ENCODE data around the gene CDKN2AIP.
"Not testable (repeated sequence)": the region's sequence is repeated elsewhere in the genome, so short reads cannot be mapped to it uniquely, and the experiment has no call there.

CDKN2AIP gene

GRCh38 chr4:183448436-183448835 lies 4.0 kb downstream of the CDKN2AIP start:
- no peak overlapping the region for H3K4me3 ChIP-seq (ENCODE audit: low read length)
- DNase-seq (ENCODE audit: low read depth): no peak
- no peak for TF ChIP-seq CTCF (conservative IDR thresholded peaks at IDR 0.05; ENCODE audit: low read length)

- no peak overlapping the region for H3K4me3 ChIP-seq (ENCODE audit: low read length)
- DNase-seq (ENCODE audit: low read depth): peak; percentile 23
- TF ChIP-seq CTCF (conservative IDR thresholded peaks at IDR 0.05; ENCODE audit: low read length): no peak
Observed at GRCh38 chr4:183449193-183449882, 4.9 kb downstream of the CDKN2AIP start.

GRCh38 chr4:183450108-183450507 lies 5.7 kb downstream of the CDKN2AIP start:
- TF ChIP-seq CTCF (conservative IDR thresholded peaks at IDR 0.05; ENCODE audit: low read length): no peak
- no peak overlapping the region for H3K4me3 ChIP-seq (ENCODE audit: low read length)
- no peak for DNase-seq (ENCODE audit: low read depth)

GRCh38 chr4:183455431-183456195 lies 11.2 kb downstream of the CDKN2AIP start:
- no peak for TF ChIP-seq CTCF (conservative IDR thresholded peaks at IDR 0.05; ENCODE audit: low read length)
- no peak overlapping the region for H3K4me3 ChIP-seq (ENCODE audit: low read length)
- DNase-seq (ENCODE audit: low read depth): no peak

GRCh38 chr4:183458005-183458404 lies 13.6 kb downstream of the CDKN2AIP start:
- H3K4me3 ChIP-seq (ENCODE audit: low read length): no peak overlapping the region
- no peak for DNase-seq (ENCODE audit: low read depth)
- no peak for TF ChIP-seq CTCF (conservative IDR thresholded peaks at IDR 0.05; ENCODE audit: low read length)

- H3K4me3 ChIP-seq (ENCODE audit: low read length); DNase-seq (ENCODE audit: low read depth): not testable (repeated sequence)
Observed at GRCh38 chr4:183463903-183464619, 19.6 kb downstream of the CDKN2AIP start.

- not testable (repeated sequence) for DNase-seq (ENCODE audit: low read depth); H3K4me3 ChIP-seq (ENCODE audit: low read length)
Observed at GRCh38 chr4:183465879-183466278, 21.4 kb downstream of the CDKN2AIP start.

- no peak for DNase-seq (ENCODE audit: low read depth)
- no peak for TF ChIP-seq CTCF (conservative IDR thresholded peaks at IDR 0.05; ENCODE audit: low read length)
- H3K4me3 ChIP-seq (ENCODE audit: low read length): no peak overlapping the region
Observed at GRCh38 chr4:183467246-183467645, 22.8 kb downstream of the CDKN2AIP start.

Data from AG10803 (cell line).